Fibroblast of peridontal ligament (primary cell): ENCODE results near the gene CIDEA.
"Not testable (repeated sequence)": the region's sequence is repeated elsewhere in the genome, so short reads cannot be mapped to it uniquely, and the experiment has no call there.

Source experiments
- DNase-seq: peaks from one replicate; pipeline ENCODE4 v3.0.0-alpha.2; 2010; ENCODE audit errors: extremely low read depth

Gene CIDEA

GRCh38 chr18:12254136-12254819 lies at the start of gene CIDEA:
CIDEA (plus strand) TSS chr18:12254361; CDS start chr18:12254384, 23 bp downstream.
- no peak for DNase-seq

GRCh38 chr18:12208296-12209153 lies 45.6 kb upstream of the CIDEA start:
- not testable (repeated sequence) for DNase-seq

GRCh38 chr18:12212308-12212707 lies 41.9 kb upstream of the CIDEA start:
- DNase-seq = not testable (repeated sequence)

GRCh38 chr18:12214296-12215005 lies 39.7 kb upstream of the CIDEA start:
- not testable (repeated sequence) for DNase-seq

- DNase-seq = not testable (repeated sequence)
These were observed 37.7 kb upstream of the CIDEA start for GRCh38 chr18:12216471-12216870.

- not testable (repeated sequence) for DNase-seq
These were observed 35.6 kb upstream of the CIDEA start for GRCh38 chr18:12218603-12219002.

GRCh38 chr18:12222041-12222440 lies 32.1 kb upstream of the CIDEA start:
- DNase-seq = not testable (repeated sequence)

- not testable (repeated sequence) for DNase-seq
These were observed 30.8 kb upstream of the CIDEA start for GRCh38 chr18:12223326-12223725.

GRCh38 chr18:12226807-12227206 lies 27.4 kb upstream of the CIDEA start:
- DNase-seq = not testable (repeated sequence)

GRCh38 chr18:12227399-12228186 lies 26.6 kb upstream of the CIDEA start:
- DNase-seq = peak; percentile 37

GRCh38 chr18:12228308-12228707 lies 25.9 kb upstream of the CIDEA start:
- not testable (repeated sequence) for DNase-seq

- not testable (repeated sequence) for DNase-seq
These were observed 23.6 kb upstream of the CIDEA start for GRCh38 chr18:12230561-12230960.

- no peak for DNase-seq
These were observed 22.9 kb upstream of the CIDEA start for GRCh38 chr18:12231040-12231882.

GRCh38 chr18:12231986-12232385 lies 22.2 kb upstream of the CIDEA start:
- no peak for DNase-seq

- no peak for DNase-seq
These were observed 20.8 kb upstream of the CIDEA start for GRCh38 chr18:12233378-12233777.

GRCh38 chr18:12234451-12235190 lies 19.5 kb upstream of the CIDEA start:
- no peak for DNase-seq

GRCh38 chr18:12236141-12236540 lies 18.0 kb upstream of the CIDEA start:
- DNase-seq = no peak

- DNase-seq = peak; percentile 38
These were observed 17.0 kb upstream of the CIDEA start for GRCh38 chr18:12236934-12237832.

GRCh38 chr18:12238826-12239225 lies 15.3 kb upstream of the CIDEA start:
- DNase-seq = peak; percentile 14
